WTC11 (cell line): ENCODE data around the gene CYB5A. TPM values are rescaled to one million over a fixed set of nuclear protein-coding genes. Genes with fewer than 3 reads are reported as not detected.

Experiments used
- ATAC-seq: fragments of 200-7000 bp; cut with Tn5 transposase; 2 replicates; pipeline ENCODE4 v1.10.0; 2021; ENCODE audit warnings: mild to moderate bottlenecking, moderate library complexity
- CTCF ChIA-PET: fragments of 300-600 bp; sonication (Branson Sonifier 250); formaldehyde crosslinking; loops from one replicate; lab custom pipeline; 2021; ENCODE audit warnings: antibody characterized with exemption; lab: Charles Lee
- POLR2A ChIA-PET: fragments of 350-600 bp; sonication (Branson Sonifier 250); formaldehyde crosslinking; loops from one replicate; lab custom pipeline; 2021; ENCODE audit warnings: antibody characterized with exemption; lab: Charles Lee
- DNase-seq: peaks from one replicate; pipeline ENCODE4 v3.0.0; 2021; ENCODE audit warnings: low spot score
- H3K27ac Mint-ChIP-seq: 2 replicates; pipeline ENCODE4 v1.8.0; 2021; ENCODE audit warnings: mixed read lengths
- H3K27me3 Mint-ChIP-seq: 2 replicates; pipeline ENCODE4 v1.8.0; 2021; ENCODE audit warnings: low read depth, mild to moderate bottlenecking, moderate library complexity, mixed read lengths
- H3K36me3 Mint-ChIP-seq: 2 replicates; pipeline ENCODE4 v1.8.0; 2021; ENCODE audit warnings: mixed read lengths
- H3K4me1 Mint-ChIP-seq: 2 replicates; pipeline ENCODE4 v1.8.0; 2022; ENCODE audit warnings: mixed read lengths
- H3K4me3 Mint-ChIP-seq: 2 replicates; pipeline ENCODE4 v1.8.0; 2021; ENCODE audit warnings: mild to moderate bottlenecking, moderate library complexity, mixed read lengths
- H3K9me3 Mint-ChIP-seq: 2 replicates; pipeline ENCODE4 v1.8.0; 2021; ENCODE audit warnings: mixed read lengths
- ATF2 ChIP-seq: sonication (generic); formaldehyde crosslinking; IDR thresholded peaks from 2 replicates; pipeline ENCODE4 v1.8.1; 2022; ENCODE audit warnings: low read depth, missing genetic modification reagents, borderline replicate concordance
- EMX1 ChIP-seq: fragments of 250-450 bp; sonication (Bioruptor Pico); IDR thresholded peaks from 2 replicates; pipeline ENCODE4 v1.8.0; 2021; ENCODE audit warnings: mild to moderate bottlenecking
- ESRRA ChIP-seq: sonication (generic); formaldehyde crosslinking; IDR thresholded peaks from 2 replicates; pipeline ENCODE4 v1.8.1; 2022; ENCODE audit warnings: mild to moderate bottlenecking, missing genetic modification reagents, borderline replicate concordance
- GABPB1 ChIP-seq: sonication (generic); formaldehyde crosslinking; IDR thresholded peaks from 2 replicates; pipeline ENCODE4 v1.8.1; 2023; ENCODE audit warnings: mild to moderate bottlenecking, missing genetic modification reagents
- HMGA2 ChIP-seq: fragments of 250-450 bp; sonication (Bioruptor Pico); IDR thresholded peaks from 2 replicates; pipeline ENCODE4 v1.4.0; 2021; ENCODE audit warnings: mild to moderate bottlenecking, moderate library complexity
- KAT7 ChIP-seq: sonication (generic); formaldehyde crosslinking; IDR thresholded peaks from 2 replicates; pipeline ENCODE4 v1.8.1; 2023; ENCODE audit warnings: missing genetic modification reagents, mild to moderate bottlenecking, borderline replicate concordance
- MLX ChIP-seq: sonication (generic); formaldehyde crosslinking; IDR thresholded peaks from 2 replicates; pipeline ENCODE4 v1.8.1; 2023; ENCODE audit warnings: mild to moderate bottlenecking, missing genetic modification reagents, moderate library complexity
- MXD4 ChIP-seq: fragments of 250-450 bp; sonication (Bioruptor Pico); IDR thresholded peaks from 2 replicates; pipeline ENCODE4 v1.8.0; 2021; ENCODE audit warnings: mild to moderate bottlenecking, moderate library complexity, borderline replicate concordance
- MYBL2 ChIP-seq: sonication (generic); formaldehyde crosslinking; IDR thresholded peaks from 2 replicates; pipeline ENCODE4 v1.8.1; 2023; ENCODE audit warnings: mild to moderate bottlenecking, moderate library complexity, missing genetic modification reagents
- RORB ChIP-seq: fragments of 250-450 bp; sonication (Bioruptor Pico); IDR thresholded peaks from 2 replicates; pipeline ENCODE4 v1.9.0; 2021; ENCODE audit warnings: mild to moderate bottlenecking
- SOX15 ChIP-seq: fragments of 250-450 bp; sonication (Bioruptor Pico); IDR thresholded peaks from 2 replicates; pipeline ENCODE4 v1.9.0; 2021; ENCODE audit warnings: mild to moderate bottlenecking
- ZNF138 ChIP-seq: sonication (generic); formaldehyde crosslinking; conservative IDR thresholded peaks from 2 replicates; pipeline ENCODE4 v1.8.1; 2022; ENCODE audit warnings: mild to moderate bottlenecking, moderate library complexity, missing genetic modification reagents
- ZNF263 ChIP-seq: sonication (generic); formaldehyde crosslinking; IDR thresholded peaks from 2 replicates; pipeline ENCODE4 v1.8.1; 2022; ENCODE audit warnings: low read depth, mild to moderate bottlenecking, moderate library complexity, missing genetic modification reagents
- ZNF281 ChIP-seq: sonication (generic); formaldehyde crosslinking; IDR thresholded peaks from 2 replicates; pipeline ENCODE4 v1.8.0; 2023; ENCODE audit warnings: mild to moderate bottlenecking, missing genetic modification reagents
- ZNF425 ChIP-seq: fragments of 250-450 bp; sonication (Bioruptor Pico); conservative IDR thresholded peaks from 2 replicates; pipeline ENCODE4 v1.9.0; 2021; ENCODE audit warnings: mild to moderate bottlenecking
- ZNF532 ChIP-seq: fragments of 250-450 bp; sonication (Bioruptor Pico); IDR thresholded peaks from 2 replicates; pipeline ENCODE4 v1.9.0; 2021; ENCODE audit warnings: mild to moderate bottlenecking, borderline replicate concordance
- total RNA-seq: library from RNA; stranded (reverse); gene quantifications from 3 replicates; pipeline ENCODE4 v1.2.3, GENCODE V29; 2021

CYB5A gene
- total RNA-seq, 1 experiment from 2014 or later = 127 TPM

GRCh38 chr18:74239567-74239966 lies 52.2 kb downstream of the CYB5A start:
- no peak overlapping the region for H3K4me3 Mint-ChIP-seq
- ChIA-PET POLR2A (interaction anchor here (0.7 kb wide), 1 partner anchor 48 kb away, joined by 5 read pairs; no protein-coding TSS in a partner anchor), CTCF (interaction anchor here (1.3 to 1.8 kb wide), 2 partner anchors 103 to 312 kb away, joined by 4 read pairs; no protein-coding TSS in a partner anchor)
- DNase-seq (no peak), ATAC-seq (no peak)
- H3K4me1 Mint-ChIP-seq = peaks cover 41% of the 10 kb centered on the region
- no peak for TF ChIP-seq MYBL2
- TF ChIP-seq ZNF532 (CRISPR knock-in tag) = no peak
- TF ChIP-seq ESRRA (CRISPR knock-in tag) = no peak
- TF ChIP-seq ZNF425 (CRISPR knock-in tag) = no peak
- no peak for TF ChIP-seq RORB (CRISPR knock-in tag)
- TF ChIP-seq HMGA2 (CRISPR knock-in tag) = peak; percentile 95
- no peak for TF ChIP-seq EMX1 (CRISPR knock-in tag)
- TF ChIP-seq ATF2 (CRISPR knock-in tag) = no peak
- TF ChIP-seq SOX15 (CRISPR knock-in tag) = no peak
- no peaks in the 10 kb centered on the region for H3K9me3 Mint-ChIP-seq
- no peak overlapping the region for H3K27ac Mint-ChIP-seq
- H3K36me3 Mint-ChIP-seq = no peaks in the 10 kb centered on the region
- no peaks in the 10 kb centered on the region; the same call in 1 of the 2 replicates for H3K27me3 Mint-ChIP-seq

GRCh38 chr18:74234326-74235171 lies 57.2 kb downstream of the CYB5A start:
- Mint-ChIP-seq H3K36me3 (no peaks in the 10 kb centered on the region), H3K9me3 (no peaks in the 10 kb centered on the region), H3K27me3 (no peaks in the 10 kb centered on the region; the same call in 1 of the 2 replicates), H3K27ac (no peak overlapping the region), H3K4me1 (peaks cover 14% of the 10 kb centered on the region), H3K4me3 (no peak overlapping the region)
- TF ChIP-seq KAT7 (CRISPR knock-in tag) (no peak), GABPB1 (CRISPR knock-in tag) (peak; percentile 52; the same call in 1 of the 2 replicates), ZNF263 (CRISPR knock-in tag) (no peak)
- no peak for ATAC-seq
- no peak for DNase-seq
- ChIA-PET POLR2A (no interaction called here), CTCF (interaction anchor here (0.6 kb wide), 1 partner anchor 335 kb away, joined by 3 read pairs; no protein-coding TSS in a partner anchor)

- DNase-seq (no peak), ATAC-seq (no peak)
- Mint-ChIP-seq H3K4me1 (peaks cover 10% of the 10 kb centered on the region), H3K27ac (no peak overlapping the region), H3K4me3 (no peak overlapping the region), H3K9me3 (no peaks in the 10 kb centered on the region), H3K27me3 (no peaks in the 10 kb centered on the region; the same call in 1 of the 2 replicates), H3K36me3 (no peaks in the 10 kb centered on the region)
- ChIA-PET POLR2A (no interaction called here), CTCF (no interaction called here)
- TF ChIP-seq ZNF138 (CRISPR knock-in tag) (no peak), ZNF281 (CRISPR knock-in tag) (no peak), MLX (CRISPR knock-in tag) (no peak), ZNF425 (CRISPR knock-in tag) (no peak), MXD4 (CRISPR knock-in tag) (no peak)
These were observed 57.8 kb downstream of the CYB5A start for GRCh38 chr18:74233933-74234325.
